Measurements from ENCODE around the gene TIMM13.

TIMM13 gene

GRCh38 chr19:2454962-2455850 is 27.8 kb upstream of the TIMM13 start:
- DNase-seq (ENCODE audit: low read depth), result no peak

- DNase-seq (ENCODE audit: low read depth), result no peak
These were observed 27.0 kb upstream of the TIMM13 start for GRCh38 chr19:2454199-2454961.

GRCh38 chr19:2453431-2454025 is 26.1 kb upstream of the TIMM13 start:
- DNase-seq (ENCODE audit: low read depth), result no peak

- no peak for DNase-seq (ENCODE audit: low read depth)
These were observed 24.4 kb upstream of the TIMM13 start for GRCh38 chr19:2451741-2452140.

GRCh38 chr19:2451138-2451537 is 23.8 kb upstream of the TIMM13 start:
- DNase-seq (ENCODE audit: low read depth), result no peak

GRCh38 chr19:2449019-2449418 is 21.6 kb upstream of the TIMM13 start:
- no peak for DNase-seq (ENCODE audit: low read depth)

- DNase-seq (ENCODE audit: low read depth), result no peak
These were observed 19.0 kb upstream of the TIMM13 start for GRCh38 chr19:2446381-2446780.

GRCh38 chr19:2444251-2445002 is 17.0 kb upstream of the TIMM13 start:
- DNase-seq (ENCODE audit: low read depth), result no peak

- DNase-seq (ENCODE audit: low read depth), result no peak
These were observed 16.4 kb upstream of the TIMM13 start for GRCh38 chr19:2443785-2444182.

- no peak for DNase-seq (ENCODE audit: low read depth)
These were observed 15.9 kb upstream of the TIMM13 start for GRCh38 chr19:2443116-2443784.

GRCh38 chr19:2441096-2441752 is 13.8 kb upstream of the TIMM13 start:
- DNase-seq (ENCODE audit: low read depth), result no peak

- DNase-seq (ENCODE audit: low read depth), result no peak
These were observed 13.1 kb upstream of the TIMM13 start for GRCh38 chr19:2440515-2440914.

GRCh38 chr19:2438178-2438577 is 10.8 kb upstream of the TIMM13 start:
- DNase-seq (ENCODE audit: low read depth), result no peak

GRCh38 chr19:2436926-2437325 is 9.5 kb upstream of the TIMM13 start:
- no peak for DNase-seq (ENCODE audit: low read depth)

GRCh38 chr19:2436384-2436783 is 9.0 kb upstream of the TIMM13 start:
- DNase-seq (ENCODE audit: low read depth), result no peak

GRCh38 chr19:2434721-2435265 is 7.4 kb upstream of the TIMM13 start:
- no peak for DNase-seq (ENCODE audit: low read depth)

- no peak for DNase-seq (ENCODE audit: low read depth)
These were observed 6.9 kb upstream of the TIMM13 start for GRCh38 chr19:2434267-2434666.

GRCh38 chr19:2433854-2434253 is 6.5 kb upstream of the TIMM13 start:
- no peak for DNase-seq (ENCODE audit: low read depth)

- DNase-seq (ENCODE audit: low read depth), result no peak
These were observed 4.9 kb upstream of the TIMM13 start for GRCh38 chr19:2432131-2432848.

Measured in activated gamma-delta T cell treated with anti-CD3 and anti-CD28 coated beads, Interleukin-2, amount 50 U/mL, for 16 hours (primary cell).